ENCODE measurements around the gene SLC1A4. TPM values are rescaled to one million over a fixed set of nuclear protein-coding genes. Genes with fewer than 3 reads are reported as not detected.
A peak's percentile ranks its signal among the peaks of the same experiment; 100 is the strongest.

The SLC1A4 gene
- total RNA-seq, 6 experiments from 2014 or later: 7.2 to 21.7 (median 12.4) TPM

- Histone ChIP-seq H3K27ac (peak overlapping the region in 2 of 3 donors; percentile 22 to 93), H3K9me3 (no peaks in the 10 kb centered on the region), H3K4me3 (peak overlapping the region in 2 of 3 donors; percentile 78 to 81), H3K4me1 (peaks cover 0 to 33% (median 11%) of the 10 kb centered on the region in 4 donors), H3K27me3 (no peaks in the 10 kb centered on the region), H3K36me3 (no peaks in the 10 kb centered on the region)
- TF ChIP-seq POLR2A (IDR thresholded peaks at IDR 0.05) (no peak), CTCF (IDR thresholded peaks at IDR 0.05) (no peak)
- no peak for DNase-seq
- peak in 3 of 4 donors; percentile 8 to 19 (median 12) for ATAC-seq
- intact Hi-C loops (cut with DNase I): no loop called here
- WGBS (ENCODE audit: insufficient coverage, low coverage, low lambda C conversion rate, missing lambda C conversion rate): 24% methylated on average over 5 of the region's 6 CpGs
These were observed 1.9 kb upstream of the SLC1A4 start for GRCh38 chr2:64987001-64987955.

- intact Hi-C loops (cut with DNase I): no loop called here
These were observed 1.2 kb upstream of the SLC1A4 start for GRCh38 chr2:64987956-64988419.

GRCh38 chr2:64988420-64989125 lies 626 bp upstream of the SLC1A4 start:
- ATAC-seq (peak; percentile 63 to 75 (median 71)), DNase-seq (peak in 2 of 3 donors; percentile 67 to 69)
- intact Hi-C loops (cut with DNase I): no loop called here
- Histone ChIP-seq H3K27me3 (no peaks in the 10 kb centered on the region), H3K4me1 (peaks cover 0 to 26% (median 9%) of the 10 kb centered on the region in 4 donors), H3K9me3 (no peaks in the 10 kb centered on the region), H3K27ac (peak overlapping the region; percentile 93 to 95 (median 93)), H3K36me3 (no peaks in the 10 kb centered on the region), H3K4me3 (peak overlapping the region; percentile 75 to 81 (median 78))
- 2% methylated on average over 17 of the region's 65 CpGs for WGBS (ENCODE audit: insufficient coverage, low coverage, low lambda C conversion rate, missing lambda C conversion rate)
- TF ChIP-seq CTCF (IDR thresholded peaks at IDR 0.05) (peak; percentile 31 to 46 (median 41)), POLR2A (IDR thresholded peaks at IDR 0.05) (peak; percentile 74)

More at GRCh38 chr2:64987956-64988419, 1.2 kb upstream of the SLC1A4 start:
- Histone ChIP-seq H3K27ac (peak overlapping the region; percentile 93 to 95 (median 93)), H3K4me1 (peaks cover 0 to 28% (median 10%) of the 10 kb centered on the region in 4 donors), H3K27me3 (no peaks in the 10 kb centered on the region), H3K9me3 (no peaks in the 10 kb centered on the region), H3K36me3 (no peaks in the 10 kb centered on the region), H3K4me3 (peak overlapping the region; percentile 75 to 81 (median 78))
- TF ChIP-seq CTCF (IDR thresholded peaks at IDR 0.05) (no peak), POLR2A (IDR thresholded peaks at IDR 0.05) (no peak)
- ATAC-seq: no peak
- DNase-seq: peak in 1 of 3 donors; percentile 65
- 5% methylated on average over 12 of the region's 12 CpGs for WGBS (ENCODE audit: insufficient coverage, low coverage, low lambda C conversion rate, missing lambda C conversion rate)

GRCh38 chr2:64989982-64990614 lies 899 bp downstream of the SLC1A4 start:
- Histone ChIP-seq H3K27ac (peak overlapping the region in 2 of 3 donors; percentile 60 to 95), H3K4me3 (peak overlapping the region; percentile 75 to 81 (median 78)), H3K4me1 (peaks cover 0 to 26% (median 9%) of the 10 kb centered on the region in 4 donors), H3K9me3 (no peaks in the 10 kb centered on the region), H3K27me3 (no peaks in the 10 kb centered on the region), H3K36me3 (no peaks in the 10 kb centered on the region)
- intact Hi-C loops (cut with DNase I): no loop called here
- ATAC-seq: no peak
- TF ChIP-seq POLR2A (IDR thresholded peaks at IDR 0.05): no peak
- DNase-seq: no peak
- 37% methylated on average over 19 of the region's 35 CpGs for WGBS (ENCODE audit: insufficient coverage, low coverage, low lambda C conversion rate, missing lambda C conversion rate)
